Right ventricle myocardium inferior (tissue), 1 donor: ENCODE results near the gene USH2A. TPM values are rescaled to one million over a fixed set of nuclear protein-coding genes. Genes with fewer than 3 reads are reported as not detected.

ENCODE experiments used
- ATAC-seq: fragments of 200-7000 bp; cut with Tn5 transposase; one replicate; pipeline ENCODE4 v1.9.1; 2020; ENCODE audit warnings: mild to moderate bottlenecking, moderate library complexity
- DNase-seq: peaks from one replicate; pipeline ENCODE4 v3.0.0; 2021; ENCODE audit errors: missing footprints
- intact Hi-C: fragments of 100-400 bp; cut with DNase I; formaldehyde crosslinking; loops from one replicate; pipeline ENCODE4 v1.11.0; 2022
- total RNA-seq: library from RNA; stranded (reverse); fragmentation: NEBNext Ultra II Directional; extraction: Animal tissue kit (Norgen Biotek cat#: 25700); gene quantifications from one replicate; pipeline ENCODE4 v1.2.1, GENCODE V29; 2021
- donor health status: DM: no; HTN: yes; CAD: no; lungs with severe emphysema.

The USH2A gene
- total RNA-seq, 1 donor from 2014 or later = 1.3 TPM

DNA sequence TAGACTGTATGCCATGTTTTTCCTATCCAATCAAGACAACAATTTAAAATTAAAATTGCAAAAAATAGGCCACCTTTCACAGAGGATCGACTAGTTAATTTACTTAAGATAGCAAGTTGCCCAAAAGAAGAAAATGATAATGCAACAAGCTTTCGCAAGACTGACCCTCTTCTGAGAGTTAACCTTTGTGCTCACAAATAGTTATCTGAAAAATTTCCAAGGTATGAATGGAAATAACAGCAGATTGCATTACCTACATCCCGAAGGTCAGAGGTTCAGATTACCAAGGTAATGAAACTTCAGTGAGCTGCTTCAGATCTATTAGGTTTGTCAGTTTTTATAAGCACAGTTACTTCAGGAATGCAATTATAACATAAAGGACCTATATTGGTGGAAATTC lies 558.2 kb downstream of the USH2A start:
- no peak for ATAC-seq
- DNase-seq = no peak
- intact Hi-C loops = no loop called here

- ATAC-seq = no peak
- intact Hi-C loops = no loop called here
- DNase-seq = no peak
Measured at GRCh38 chr1:215863796-215864195, 559.5 kb downstream of the USH2A start.

- DNase-seq (no peak), ATAC-seq (no peak)
- intact Hi-C loops = no loop called here
Measured at GRCh38 chr1:215860833-215861232, 562.4 kb downstream of the USH2A start.

- no peak for DNase-seq
- intact Hi-C loops = no loop called here
- ATAC-seq = no peak
Measured at GRCh38 chr1:215857317-215857716, 565.9 kb downstream of the USH2A start.

- DNase-seq (no peak), ATAC-seq (no peak)
- intact Hi-C loops = no loop called here
Measured at GRCh38 chr1:215845234-215845891, 577.9 kb downstream of the USH2A start.

DNA sequence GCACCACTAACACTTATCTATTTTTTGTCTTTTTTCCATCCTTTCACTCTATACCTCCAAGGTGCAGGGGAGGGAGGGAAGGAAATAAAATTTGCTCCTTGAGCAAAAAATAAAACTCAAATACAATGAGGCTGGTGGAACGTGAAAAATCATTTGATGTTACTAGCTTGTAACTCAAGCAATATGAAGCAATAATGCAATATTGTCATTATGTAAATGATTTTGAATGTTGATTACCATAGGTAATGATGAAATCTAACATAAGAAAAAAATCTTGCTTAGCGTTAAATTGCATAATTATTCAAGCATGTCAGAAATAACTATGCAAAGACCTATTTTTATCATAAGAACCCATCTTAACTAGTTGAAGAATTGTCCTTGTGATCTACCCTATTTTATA lies 578.5 kb downstream of the USH2A start:
- intact Hi-C loops = no loop called here
- DNase-seq (no peak), ATAC-seq (no peak)

- ATAC-seq = no peak
- intact Hi-C loops = no loop called here
- no peak for DNase-seq
Measured at GRCh38 chr1:215844266-215844665, 579.0 kb downstream of the USH2A start.

- intact Hi-C loops = no loop called here
- ATAC-seq (no peak), DNase-seq (no peak)
Measured at GRCh38 chr1:215842905-215843304, 580.3 kb downstream of the USH2A start.

- DNase-seq (no peak), ATAC-seq (no peak)
- intact Hi-C loops = no loop called here
Measured at GRCh38 chr1:215835951-215836350, 587.3 kb downstream of the USH2A start.

GRCh38 chr1:215833941-215834729 lies 589.1 kb downstream of the USH2A start:
- no peak for DNase-seq
- ATAC-seq = no peak
- intact Hi-C loops = no loop called here

GRCh38 chr1:215830226-215830810 lies 592.9 kb downstream of the USH2A start:
- intact Hi-C loops = no loop called here
- DNase-seq (no peak), ATAC-seq (no peak)

- intact Hi-C loops = no loop called here
- ATAC-seq (no peak), DNase-seq (no peak)
Measured at GRCh38 chr1:215825056-215825455, 598.2 kb downstream of the USH2A start.

- DNase-seq (no peak), ATAC-seq (no peak)
- intact Hi-C loops = no loop called here
Measured at GRCh38 chr1:215824245-215824644, 599.0 kb downstream of the USH2A start.

DNA sequence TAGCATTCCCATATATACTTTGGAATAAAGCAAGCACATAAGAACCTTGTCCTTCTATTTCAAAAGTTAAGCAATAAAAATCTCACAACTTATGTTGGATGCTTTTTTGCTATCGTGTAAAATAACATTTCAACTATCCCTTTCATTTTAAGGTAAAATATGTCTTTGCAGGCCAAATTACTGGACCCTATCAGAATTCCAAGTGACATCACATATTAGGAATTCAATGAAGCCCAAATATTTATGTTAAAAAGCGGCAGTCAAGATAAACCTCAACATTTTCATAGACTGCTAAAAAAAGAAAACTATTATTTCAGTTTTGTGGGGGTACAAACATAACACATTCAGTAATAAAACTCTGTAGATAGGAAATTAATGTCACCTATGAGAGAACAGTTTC lies 604.1 kb downstream of the USH2A start:
- intact Hi-C loops = no loop called here
- no peak for DNase-seq
- ATAC-seq = no peak

- intact Hi-C loops = no loop called here
Measured at GRCh38 chr1:215807911-215808436, 615.3 kb downstream of the USH2A start.

GRCh38 chr1:215807218-215807617 lies 616.0 kb downstream of the USH2A start:
- intact Hi-C loops = no loop called here
- no peak for ATAC-seq
- DNase-seq = no peak

More at GRCh38 chr1:215807911-215808436, 615.3 kb downstream of the USH2A start:
- no peak for ATAC-seq
- no peak for DNase-seq

GRCh38 chr1:215797859-215798258 lies 625.4 kb downstream of the USH2A start:
- intact Hi-C loops = no loop called here
- ATAC-seq (no peak), DNase-seq (no peak)

DNA sequence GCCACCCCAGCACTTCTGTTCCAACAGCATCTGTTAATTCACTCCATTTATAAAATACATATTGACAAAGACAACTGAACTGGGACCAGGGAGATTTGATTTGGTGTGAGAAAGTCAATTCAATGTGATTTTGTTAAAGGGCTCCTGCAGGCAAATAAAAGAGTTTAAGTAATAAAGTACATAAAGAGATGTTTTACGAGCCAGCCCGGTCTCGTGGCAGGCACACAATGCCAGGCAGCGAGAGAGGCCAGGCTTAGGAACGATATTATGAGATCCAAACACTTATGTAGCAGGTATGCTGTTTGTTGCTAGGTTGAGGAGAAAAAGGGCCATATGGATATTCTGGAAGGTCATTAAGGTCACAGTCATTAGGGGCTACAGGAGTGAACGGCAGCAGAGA lies 629.1 kb downstream of the USH2A start:
- DNase-seq (no peak), ATAC-seq (no peak)
- intact Hi-C loops = no loop called here

DNA sequence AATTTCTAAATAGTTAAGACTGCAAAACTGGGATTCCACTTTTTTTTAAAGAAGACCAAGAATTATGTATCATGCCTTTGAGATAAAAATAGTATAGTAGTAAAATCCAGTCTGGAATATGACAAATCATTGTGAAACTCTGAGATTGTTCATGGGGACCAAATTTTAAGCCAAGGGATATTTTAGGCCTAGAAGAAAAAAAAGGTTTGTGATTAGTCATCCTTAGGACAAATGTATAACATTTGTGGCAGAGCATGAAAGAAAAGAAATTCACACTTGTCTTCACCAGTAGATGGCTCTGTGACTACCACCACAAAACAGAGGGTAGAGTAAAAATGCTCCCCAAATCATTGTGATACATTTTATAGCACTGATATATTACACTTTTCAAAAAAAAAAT lies 630.1 kb downstream of the USH2A start:
- intact Hi-C loops = no loop called here
- ATAC-seq (no peak), DNase-seq (no peak)

DNA sequence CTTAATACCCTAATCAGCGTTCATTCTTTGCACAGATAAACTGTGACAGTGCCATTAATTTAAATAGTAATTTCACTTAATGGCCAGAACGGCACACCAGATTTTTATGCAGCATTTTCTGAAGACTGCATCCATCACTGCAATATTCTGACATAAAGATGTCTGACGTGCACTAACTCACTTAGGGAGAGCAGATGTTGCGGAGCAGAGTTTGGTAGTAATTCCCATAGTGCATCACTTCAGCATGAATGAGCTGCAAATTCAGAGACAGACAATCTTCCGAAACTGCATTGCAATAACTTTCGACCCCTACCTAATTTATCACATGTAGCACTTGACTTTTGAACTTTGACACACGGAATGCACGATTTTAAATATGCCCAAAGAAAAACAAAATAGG lies 630.8 kb downstream of the USH2A start:
- no peak for DNase-seq
- no peak for ATAC-seq
- intact Hi-C loops = no loop called here
